GM18507 (cell line): Measurements from ENCODE around the gene USP37.
A peak's percentile ranks its signal among the peaks of the same experiment; 100 is the strongest.
"Not testable (repeated sequence)": the region's sequence is repeated elsewhere in the genome, so short reads cannot be mapped to it uniquely, and the experiment has no call there.

ENCODE experiments used
- DNase-seq: peaks from one replicate; pipeline ENCODE4 v3.0.0; 2011; ENCODE audit warnings: low read depth; ENCODE audit not compliant: insufficient read length; ENCODE audit errors: extremely low spot score
- FAIRE-seq: peaks from 2 replicates; lab custom pipeline; 2011; peaks lifted over from hg19 to GRCh38; lab: Jason Lieb, UNC

USP37 gene

DNA sequence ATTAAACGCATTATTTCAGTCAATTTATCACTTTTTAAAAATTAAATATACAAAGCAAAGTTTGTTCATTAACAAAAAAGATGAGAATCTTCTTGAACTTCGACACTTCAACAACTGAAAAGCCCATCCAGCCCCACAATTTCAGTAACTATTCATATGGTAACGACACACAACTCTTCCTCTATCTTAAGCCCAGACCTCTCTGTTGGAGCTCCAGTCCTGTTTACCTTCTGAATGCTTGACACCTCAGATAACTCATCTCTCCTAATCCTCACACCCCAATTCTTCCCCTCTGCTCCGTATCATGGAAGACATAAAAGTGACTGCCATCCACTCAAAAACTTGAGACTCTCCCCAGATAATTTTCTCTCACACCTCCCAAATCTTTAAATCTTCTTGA is 12.6 kb downstream of the USP37 start:
- FAIRE-seq, result no peak
- no peak for DNase-seq

DNA sequence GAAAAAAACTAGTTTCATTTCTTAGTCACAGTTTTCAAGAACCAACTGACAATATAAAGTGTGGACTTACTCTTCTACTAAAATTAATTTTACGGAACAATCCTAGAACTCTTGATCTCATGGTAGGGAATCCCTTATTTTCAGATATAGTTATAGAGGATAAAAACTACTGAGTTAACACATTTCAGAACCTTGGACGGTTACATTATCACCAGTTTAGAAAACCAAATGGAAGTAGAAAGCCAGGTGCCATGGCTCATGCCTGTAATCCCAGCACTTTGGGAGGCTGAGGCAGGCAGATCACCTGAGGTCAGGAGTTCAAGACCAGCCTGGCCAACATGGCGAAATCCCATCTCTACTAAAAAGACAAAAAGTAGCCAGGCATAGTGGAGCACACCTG is 13.9 kb downstream of the USP37 start:
- not testable (repeated sequence) for DNase-seq, FAIRE-seq

DNA sequence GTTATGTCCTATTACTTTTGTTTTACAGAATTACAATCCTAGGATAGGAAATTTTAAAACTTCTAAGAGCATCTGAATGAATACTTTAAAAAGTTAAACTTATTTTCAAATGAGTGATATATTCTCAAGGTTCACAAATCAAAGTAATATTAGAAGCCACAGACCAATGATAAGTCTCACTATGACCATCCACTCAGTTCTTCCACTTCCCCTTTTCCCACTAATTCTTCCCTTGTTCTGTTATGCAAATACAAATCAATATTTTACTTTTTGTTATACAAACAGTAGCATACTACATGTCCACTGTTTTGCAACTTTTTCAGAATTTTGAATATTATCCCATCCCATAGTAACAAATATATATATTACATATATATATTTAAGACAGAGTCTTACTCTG is 20.2 kb downstream of the USP37 start:
- FAIRE-seq (peak; percentile 49), DNase-seq (no peak)

DNA sequence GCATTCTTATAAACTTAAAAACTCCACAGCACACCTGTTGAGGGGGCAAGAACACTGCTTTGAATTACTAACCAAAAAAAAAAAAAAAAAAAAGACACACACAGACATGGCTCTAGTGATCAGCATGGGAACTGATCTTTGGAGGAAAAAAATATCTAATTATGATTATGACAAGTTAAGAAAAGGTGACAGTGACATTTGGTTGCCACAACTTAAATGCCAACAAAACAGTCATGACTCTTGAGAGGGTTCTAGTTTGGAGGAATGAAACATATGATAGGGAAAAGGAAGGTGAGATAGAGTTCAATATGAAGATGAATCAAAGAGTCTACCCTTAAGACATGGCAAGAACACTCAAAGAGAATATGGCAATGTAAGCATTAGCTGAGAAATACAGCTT is 20.6 kb downstream of the USP37 start:
- FAIRE-seq (no peak), DNase-seq (no peak)

DNA sequence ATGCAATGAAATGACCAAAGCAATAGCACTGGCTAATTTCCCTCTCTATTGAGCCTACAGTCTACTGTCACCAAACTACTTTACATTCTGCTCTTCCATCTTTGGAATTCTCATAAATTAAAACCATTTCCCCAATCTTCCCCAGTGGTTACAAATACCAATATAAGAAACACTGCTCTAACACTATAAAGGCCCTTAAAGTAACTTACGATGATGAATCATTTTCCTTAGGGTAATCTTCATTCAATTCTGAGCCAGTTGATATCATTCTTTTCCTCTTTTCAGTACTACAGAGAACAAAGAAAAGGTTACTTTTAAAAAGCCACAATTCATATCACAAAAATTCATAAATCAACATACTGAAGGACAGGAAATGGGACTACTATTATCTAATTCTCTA is 22.1 kb downstream of the USP37 start:
- no peak for FAIRE-seq
- DNase-seq, result no peak

DNA sequence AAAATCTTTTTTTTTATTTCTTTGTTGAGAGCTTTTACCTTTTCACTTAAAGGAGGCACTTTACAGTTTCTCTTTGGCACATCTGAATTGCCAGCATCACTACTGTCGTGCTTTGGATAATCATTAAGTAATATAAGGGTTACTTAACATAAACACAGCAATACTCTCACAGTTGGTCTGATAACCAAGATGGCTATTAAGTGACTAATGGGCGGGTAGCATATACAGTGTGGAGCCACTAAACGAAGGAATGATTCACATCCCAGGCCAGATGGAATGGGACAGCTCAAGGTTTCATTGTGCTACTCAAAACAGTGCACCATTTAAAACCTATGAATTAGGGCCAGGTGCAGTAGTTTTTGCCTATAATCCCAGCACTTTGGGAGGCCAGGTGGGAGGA is 28.1 kb downstream of the USP37 start:
- DNase-seq (no peak), FAIRE-seq (no peak)

DNA sequence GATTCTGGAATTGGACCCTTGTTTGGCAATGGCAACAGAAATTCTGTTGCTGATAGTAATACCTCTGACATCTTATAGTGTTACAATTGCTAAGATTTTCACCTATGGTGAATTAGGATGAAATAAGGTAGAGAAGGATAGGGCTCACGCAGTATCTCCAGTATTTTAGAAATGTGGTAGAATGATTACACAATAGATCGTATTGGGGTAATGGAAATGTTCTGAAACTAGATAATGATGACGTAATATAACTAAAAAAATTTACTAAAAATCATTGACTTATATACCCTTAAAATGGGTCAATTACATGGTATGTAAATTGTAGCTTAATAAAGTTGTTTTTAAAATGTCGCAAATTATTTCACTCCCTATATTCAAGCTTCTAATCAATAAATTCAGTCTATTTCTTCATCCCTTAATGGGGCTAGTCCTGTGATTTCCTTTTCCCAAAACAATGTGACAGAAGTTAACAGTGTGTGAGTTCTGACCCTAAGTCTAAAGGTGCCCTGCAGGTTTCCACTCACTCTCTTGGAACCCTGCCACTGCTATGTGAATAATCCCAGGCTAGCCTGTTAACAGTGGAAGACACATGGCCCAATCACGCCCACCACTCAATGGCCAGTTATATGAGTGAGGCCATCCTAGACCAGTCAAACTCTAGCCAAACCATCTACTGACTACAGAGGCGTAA is 31.2 kb downstream of the USP37 start:
- FAIRE-seq, result no peak
- DNase-seq, result no peak

DNA sequence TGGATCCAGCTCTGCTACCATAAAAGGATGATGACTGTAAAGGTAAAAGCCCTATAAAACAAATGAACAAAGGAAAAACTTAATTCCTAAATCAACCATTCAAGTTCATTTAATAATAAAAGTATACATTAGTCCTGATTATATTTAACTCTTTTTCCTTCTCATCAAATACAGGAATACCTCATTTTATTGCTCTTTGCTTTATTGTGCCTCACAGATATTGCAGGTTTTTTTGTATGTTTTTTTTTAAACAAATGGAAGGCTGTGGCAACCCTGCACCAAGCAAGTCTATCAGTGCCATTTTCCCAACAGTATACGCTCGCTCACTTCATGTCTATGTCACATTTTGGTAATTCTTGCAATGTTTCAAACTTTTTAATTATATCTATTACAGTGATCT is 38.2 kb downstream of the USP37 start:
- DNase-seq (no peak), FAIRE-seq (no peak)

DNA sequence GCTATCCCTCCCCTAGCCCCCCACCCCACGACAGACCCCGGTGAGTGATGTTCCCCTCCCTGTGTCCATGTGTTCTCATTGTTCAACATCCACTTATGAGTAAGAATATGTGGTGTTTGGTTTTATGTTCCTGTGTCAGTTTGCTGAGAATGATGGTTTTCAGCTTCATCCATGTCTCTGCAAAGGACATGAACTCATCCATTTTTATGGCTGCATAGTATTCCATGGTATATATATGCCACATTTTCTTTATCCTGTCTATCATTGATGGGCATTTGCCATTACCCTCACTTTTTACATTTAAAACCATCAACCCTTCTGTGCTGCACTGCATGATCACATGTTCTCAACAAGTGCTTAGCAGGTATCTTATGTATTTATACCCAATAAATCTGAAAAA is 39.7 kb downstream of the USP37 start:
- not testable (repeated sequence) for DNase-seq, FAIRE-seq

DNA sequence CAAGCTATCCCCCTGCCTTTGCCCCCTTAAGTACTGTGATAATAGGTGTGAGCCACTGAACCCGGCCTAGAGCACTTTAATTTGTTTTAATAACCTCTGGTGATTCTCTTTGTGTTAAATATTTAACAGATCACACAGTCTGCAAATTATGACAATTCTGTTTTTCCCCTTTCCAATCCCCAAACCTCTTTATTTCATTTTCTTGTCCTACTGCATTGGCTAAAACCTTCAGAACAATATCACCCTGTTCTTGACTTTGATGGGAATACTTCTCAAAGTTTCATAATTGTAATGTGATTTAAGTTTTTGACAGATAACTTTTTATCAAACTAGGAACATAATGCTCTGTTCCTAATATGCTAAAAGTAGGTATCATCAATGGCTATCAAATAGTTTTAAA is 44.5 kb downstream of the USP37 start:
- DNase-seq (no peak), FAIRE-seq (no peak)

DNA sequence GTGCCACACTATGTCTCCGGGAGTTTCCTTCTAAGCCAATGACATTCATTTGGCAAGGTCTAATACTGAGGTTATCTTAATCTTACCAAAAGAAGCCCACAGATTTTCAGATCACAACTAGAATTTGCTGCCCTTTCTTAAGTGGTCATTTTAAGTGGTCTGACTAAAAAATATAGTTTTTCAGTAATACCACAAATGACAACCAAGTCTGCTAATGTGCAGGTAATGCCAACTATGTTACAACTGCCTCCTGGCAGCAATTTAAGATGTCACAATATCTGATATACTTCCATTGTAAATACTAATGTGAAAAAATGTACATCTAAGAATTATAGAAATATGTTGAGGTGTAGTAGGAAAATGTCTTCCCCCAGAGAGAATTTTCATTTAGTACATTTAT is 49.3 kb downstream of the USP37 start:
- FAIRE-seq (no peak), DNase-seq (no peak)

DNA sequence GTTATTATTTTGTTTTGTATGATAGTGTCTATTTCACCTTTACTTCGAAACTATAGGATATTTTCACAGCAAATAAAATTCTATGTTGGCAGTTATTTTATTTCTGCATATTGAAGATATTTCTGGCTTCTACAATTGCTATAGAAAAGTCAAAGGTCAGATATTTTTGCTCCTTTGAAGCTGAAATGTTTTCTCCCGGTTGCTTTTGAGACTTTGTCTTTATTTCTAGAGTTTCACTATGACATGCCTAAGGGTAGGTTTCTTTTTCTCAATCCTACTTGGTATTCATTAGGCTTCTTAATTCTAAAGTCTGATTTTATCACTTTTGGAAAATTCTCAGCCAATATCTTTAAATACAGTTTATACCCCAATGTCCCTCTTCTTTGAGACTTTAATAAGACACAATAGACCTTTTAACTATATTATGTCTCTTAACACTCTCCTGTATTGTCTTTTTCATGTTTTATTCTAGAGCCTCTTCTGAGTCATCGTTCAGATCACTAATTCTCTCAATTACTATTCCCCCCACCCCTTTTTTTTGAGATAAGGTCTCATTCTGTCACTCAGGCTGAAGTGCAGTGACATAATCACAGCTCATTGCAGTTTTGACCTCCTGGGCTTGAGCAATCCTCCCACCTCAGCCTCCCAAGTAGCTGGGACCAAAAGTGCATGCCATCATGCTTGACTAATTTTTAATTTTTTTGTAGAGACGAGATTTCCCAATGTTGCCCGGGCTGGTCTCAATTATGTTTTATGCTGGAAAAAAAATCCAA is 50.5 kb downstream of the USP37 start:
- peak; percentile 61 for FAIRE-seq
- DNase-seq, result peak; percentile 11

DNA sequence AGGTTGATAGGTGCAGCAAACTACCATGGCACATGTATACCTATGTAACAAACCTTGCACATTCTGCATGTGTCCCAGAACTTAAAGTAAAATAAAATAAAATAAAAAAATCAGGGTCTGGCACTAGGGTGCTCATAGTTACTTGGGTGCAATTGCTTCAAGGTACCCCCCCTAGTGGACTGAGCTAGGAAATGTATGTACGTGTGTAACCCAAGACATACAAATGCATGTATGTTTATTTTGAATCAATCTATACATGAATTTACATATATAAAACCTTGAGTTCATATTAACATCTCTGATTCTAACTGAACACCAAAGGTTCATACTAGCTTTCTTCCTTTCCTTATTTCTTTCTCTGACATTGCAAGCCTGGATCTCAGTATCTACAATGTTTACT is 51.5 kb downstream of the USP37 start:
- peak; percentile 38 for FAIRE-seq
- no peak for DNase-seq

DNA sequence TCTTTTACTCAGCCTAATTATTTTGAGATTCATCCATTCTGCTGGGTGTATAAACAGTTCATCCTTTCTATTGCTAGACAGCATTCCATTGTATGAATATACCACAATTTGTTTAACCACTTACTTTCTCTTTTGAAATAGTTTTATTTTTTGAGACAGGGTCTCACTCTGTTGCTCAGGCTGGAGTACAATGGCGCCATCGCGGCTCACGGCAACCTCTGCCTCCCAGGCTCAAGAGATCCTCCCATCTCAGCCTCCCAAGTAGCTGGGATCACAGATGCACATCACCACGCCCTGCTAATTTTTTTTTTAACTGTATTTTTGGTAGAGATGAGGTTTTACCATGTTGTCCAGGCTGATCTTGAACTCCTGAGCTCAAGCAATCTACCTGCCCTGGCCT is 54.5 kb downstream of the USP37 start:
- DNase-seq (no peak), FAIRE-seq (no peak)

DNA sequence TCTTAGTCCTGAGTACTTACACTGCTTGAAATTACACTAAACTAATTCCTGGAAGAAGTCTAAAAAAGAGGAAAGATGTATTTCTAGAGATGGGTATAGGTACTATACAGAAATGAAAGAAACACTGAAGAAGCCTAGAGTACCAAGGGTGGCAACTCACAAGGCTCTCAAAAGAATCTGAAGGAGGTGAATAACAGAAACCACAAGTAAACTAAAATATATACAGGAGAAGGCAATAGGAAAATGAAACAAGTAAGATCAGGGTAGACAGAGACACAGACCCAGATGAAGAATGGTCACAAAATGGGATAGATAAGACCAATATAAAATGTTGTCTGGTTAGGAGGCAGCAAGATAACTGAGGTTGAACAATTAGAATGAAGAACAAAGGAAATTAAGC is 59.9 kb downstream of the USP37 start:
- no peak for FAIRE-seq
- no peak for DNase-seq

DNA sequence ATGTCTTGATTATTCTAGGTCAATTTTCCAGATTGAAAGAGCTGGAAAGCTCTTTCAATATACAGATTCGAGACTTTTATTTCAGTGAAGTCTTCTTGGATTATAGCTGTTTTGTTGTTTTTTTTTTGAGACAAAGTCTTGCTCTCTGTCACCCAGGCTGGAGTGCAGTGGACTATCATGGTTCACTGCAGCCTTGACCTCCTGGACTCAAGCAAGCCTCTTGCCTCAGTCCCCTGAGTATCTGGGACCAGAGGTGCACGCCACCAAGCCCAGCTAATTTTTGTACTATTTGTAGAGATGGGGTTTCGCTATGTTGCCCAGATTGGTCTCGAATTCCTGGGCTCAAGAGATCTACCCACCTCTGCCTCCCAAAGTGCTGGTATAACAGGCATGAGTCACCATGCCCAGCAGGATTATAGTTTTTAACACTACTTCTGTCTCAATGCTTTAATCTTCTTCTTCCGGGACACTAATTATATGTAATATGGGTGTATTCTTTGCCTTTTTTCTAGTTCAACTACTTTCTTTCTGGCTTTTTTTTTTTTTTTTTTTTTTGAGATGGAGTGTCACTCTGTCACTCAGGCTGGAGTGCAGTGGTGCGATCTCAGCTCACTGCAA is 62.3 kb downstream of the USP37 start:
- DNase-seq, result no peak
- FAIRE-seq, result no peak

DNA sequence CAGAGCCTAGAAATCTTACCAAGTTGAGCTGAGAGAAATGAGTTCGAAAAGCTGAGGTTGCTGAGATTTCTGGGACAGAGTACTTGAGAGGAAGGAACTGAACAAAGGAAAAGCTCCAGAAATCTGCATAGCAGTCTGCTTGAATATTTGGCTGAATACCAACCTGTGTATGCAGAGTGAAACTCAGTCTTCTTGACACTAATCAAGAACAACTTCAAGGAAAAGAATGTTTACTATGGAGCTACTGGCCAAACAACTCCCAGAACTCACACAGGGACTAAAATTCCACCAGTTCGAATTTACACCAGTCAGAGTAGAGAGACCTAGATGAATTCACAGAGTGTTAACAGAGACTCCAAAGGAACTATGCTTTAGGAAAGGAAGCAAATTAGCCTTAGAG is 66.5 kb downstream of the USP37 start:
- DNase-seq (no peak), FAIRE-seq (no peak)

DNA sequence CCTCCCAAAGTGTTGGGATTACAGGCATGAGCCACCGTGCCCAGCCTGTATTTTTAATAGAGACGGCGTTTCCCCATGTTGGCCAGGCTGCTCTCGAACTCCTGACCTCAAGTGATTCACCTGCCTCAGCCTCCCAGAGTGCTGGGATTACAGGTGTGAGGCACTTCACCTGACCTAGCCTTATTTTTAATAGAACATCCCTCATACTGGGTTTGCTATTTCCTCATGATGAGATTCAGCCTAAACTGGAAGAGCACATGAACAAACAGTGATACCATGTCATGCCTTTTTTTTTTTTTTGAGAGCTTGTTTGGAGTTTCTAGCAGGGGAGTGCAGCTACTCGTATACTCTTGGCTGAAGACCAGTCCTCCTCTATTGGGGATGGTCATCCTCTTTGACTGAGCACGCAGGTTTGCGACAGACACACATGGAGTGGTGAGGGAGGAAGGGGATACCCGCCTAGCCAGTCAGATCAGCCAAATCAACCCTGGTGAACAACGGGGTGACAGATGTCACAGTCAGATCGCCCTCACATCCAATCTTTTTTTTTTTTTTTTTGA is 67.6 kb downstream of the USP37 start:
- FAIRE-seq (no peak), DNase-seq (no peak)

DNA sequence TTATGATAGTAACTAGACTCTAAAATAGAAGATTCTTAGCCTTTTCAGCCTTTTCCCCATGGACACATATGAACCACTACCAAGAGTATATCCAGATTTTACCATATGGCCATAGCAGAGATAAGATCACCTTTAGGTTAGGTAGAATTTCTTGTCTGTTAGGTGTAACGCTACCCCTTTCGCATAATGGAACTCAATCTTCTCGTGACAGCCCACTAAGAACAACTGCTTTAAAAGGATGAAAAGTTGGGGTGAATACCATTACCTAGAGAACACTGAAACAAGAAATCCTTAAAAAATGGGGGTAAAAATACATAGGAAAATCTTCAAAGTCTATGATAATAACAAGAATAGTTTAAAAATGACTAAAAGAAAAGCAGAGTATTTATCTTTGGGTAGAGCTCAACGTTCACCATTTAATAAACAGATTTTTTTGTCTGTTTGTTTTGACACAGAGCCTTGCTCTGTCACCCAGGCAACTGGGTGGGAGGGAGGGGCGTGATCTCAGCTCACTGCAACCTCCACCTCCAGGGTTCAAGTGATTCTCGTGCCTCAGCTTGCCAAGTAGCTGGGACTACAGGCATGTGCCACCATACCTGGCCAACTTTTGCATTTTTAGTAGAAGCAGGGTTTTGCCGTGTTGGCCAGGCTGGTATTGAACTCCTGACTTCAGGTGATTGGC is 82.0 kb downstream of the USP37 start:
- no peak for DNase-seq
- no peak for FAIRE-seq

DNA sequence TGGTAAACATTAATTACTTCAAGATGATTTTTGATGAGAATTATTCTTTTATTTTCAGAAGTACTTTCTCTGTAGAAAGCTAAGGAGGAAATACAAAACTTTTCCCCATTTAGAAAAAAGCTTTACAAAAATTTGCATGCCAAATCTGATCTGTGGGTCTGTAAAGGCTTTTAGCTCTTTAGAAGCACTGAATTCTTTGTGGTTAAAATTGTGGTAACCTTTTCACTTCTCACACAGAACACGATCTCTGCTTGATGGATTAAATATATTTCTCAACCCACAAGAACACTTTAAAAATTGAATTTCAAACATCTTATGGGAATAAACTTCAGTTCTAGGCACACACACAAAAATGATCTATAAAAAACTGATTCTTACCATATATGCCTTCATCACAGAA is 85.5 kb downstream of the USP37 start:
- no peak for DNase-seq
- FAIRE-seq, result peak; percentile 66
